GM18526 (cell line): ENCODE data around the gene ZNF518A.

ENCODE experiments used
- POLR2A ChIP-seq: IDR thresholded peaks from 3 replicates; pipeline ENCODE4 v1.6.1; 2011; ENCODE audit not compliant: insufficient read length; ENCODE audit errors: extremely low read depth

ZNF518A gene, protein sequence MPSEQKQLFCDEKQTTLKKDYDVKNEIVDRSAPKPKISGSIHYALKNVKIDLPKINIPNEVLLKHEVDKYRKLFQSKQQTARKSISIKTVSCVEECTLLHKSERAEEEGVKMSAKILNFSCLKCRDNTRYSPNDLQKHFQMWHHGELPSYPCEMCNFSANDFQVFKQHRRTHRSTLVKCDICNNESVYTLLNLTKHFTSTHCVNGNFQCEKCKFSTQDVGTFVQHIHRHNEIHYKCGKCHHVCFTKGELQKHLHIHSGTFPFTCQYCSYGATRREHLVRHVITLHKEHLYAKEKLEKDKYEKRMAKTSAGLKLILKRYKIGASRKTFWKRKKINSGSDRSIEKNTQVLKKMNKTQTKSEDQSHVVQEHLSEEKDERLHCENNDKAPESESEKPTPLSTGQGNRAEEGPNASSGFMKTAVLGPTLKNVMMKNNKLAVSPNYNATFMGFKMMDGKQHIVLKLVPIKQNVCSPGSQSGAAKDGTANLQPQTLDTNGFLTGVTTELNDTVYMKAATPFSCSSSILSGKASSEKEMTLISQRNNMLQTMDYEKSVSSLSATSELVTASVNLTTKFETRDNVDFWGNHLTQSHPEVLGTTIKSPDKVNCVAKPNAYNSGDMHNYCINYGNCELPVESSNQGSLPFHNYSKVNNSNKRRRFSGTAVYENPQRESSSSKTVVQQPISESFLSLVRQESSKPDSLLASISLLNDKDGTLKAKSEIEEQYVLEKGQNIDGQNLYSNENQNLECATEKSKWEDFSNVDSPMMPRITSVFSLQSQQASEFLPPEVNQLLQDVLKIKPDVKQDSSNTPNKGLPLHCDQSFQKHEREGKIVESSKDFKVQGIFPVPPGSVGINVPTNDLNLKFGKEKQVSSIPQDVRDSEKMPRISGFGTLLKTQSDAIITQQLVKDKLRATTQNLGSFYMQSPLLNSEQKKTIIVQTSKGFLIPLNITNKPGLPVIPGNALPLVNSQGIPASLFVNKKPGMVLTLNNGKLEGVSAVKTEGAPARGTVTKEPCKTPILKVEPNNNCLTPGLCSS (N-terminal part only)

DNA sequence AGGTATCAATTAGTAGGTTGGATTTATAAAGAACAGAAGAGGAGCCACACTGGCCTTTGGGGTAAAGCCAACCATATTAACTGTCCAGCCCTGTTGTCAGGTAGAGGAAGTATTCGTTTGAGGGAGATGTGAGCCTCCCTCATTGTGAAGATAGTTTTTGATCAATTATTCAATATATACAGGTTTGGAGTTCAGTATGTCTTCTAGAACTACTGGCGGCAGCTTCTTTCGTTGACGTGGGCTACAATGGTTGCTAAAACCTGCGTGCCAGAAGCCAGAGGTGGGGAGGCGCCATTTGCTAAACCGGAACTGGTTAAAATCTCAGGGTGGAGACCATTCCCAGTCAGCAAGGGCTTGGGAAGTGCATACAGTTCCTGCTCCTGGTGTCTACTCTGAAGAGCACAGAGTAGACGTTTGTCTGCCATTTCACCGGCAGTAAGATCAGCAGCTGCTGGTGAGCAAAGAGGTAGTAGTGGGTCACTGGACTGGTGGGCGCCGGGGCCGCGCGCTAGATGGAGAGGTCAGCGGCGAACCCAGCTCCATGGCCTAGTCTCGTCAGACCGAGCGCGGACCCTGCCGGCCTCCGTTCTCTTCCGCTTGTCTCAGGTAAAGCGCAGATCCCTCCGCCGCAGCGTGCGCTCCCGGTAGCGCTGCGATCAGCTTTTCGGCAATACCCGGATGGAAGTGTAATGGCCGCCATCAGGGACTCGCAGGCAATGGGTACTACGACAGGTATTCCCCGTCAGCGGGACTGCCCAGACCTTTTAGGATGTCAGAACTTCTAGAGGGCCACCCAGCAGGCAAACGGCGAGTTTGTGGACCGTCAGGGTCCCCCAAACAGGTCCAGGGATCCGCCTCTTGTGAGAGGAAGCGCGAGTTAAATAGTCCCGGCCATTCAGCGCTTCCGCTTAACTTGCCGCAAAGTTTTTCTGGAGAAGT lies at the start of gene ZNF518A:
Gene ZNF518A (plus strand): TSS at position 911 of the 939 bp plus-strand sequence. CDS start 26,026 bp downstream, outside the sequence.
- peak; percentile 83 for TF ChIP-seq POLR2A

DNA sequence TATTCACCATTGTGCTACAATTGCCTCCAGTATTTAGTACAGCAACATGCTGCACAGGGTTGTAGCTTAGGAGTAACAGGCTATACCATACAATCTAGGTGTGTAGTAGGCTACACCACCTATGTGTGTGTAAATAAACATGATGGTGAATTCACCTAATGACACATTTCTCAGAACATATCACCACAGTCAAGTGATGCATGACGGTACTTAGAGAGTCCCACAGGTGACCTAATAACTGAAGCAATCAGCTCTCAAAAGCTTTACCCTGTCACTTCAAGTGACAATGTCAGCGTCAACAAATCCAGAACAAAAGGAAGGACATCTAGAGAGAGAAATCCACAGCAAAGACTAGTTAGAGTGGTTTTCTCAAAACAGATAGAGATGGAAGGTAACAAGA lies 47.9 kb upstream of the ZNF518A start:
- no peak for TF ChIP-seq POLR2A

DNA sequence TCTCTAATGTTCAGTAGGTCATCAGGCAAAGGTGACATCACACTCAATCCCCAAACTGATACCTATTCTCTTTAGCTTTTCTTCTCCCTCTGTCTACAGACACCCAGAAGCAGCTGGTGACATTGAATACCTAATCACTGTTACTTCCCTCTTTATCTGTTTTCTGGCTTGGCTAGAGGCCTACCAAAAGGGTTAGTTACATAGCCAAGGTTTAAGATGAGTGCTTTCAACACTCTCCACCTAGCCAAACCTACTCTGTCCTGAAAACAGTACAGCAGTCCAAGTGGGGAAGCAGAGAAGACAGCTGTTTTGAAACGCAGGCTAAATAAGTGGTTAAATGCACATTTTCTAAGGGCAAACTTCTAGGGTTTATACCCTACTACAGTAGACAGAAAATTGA lies 47.3 kb upstream of the ZNF518A start:
- TF ChIP-seq POLR2A: no peak

DNA sequence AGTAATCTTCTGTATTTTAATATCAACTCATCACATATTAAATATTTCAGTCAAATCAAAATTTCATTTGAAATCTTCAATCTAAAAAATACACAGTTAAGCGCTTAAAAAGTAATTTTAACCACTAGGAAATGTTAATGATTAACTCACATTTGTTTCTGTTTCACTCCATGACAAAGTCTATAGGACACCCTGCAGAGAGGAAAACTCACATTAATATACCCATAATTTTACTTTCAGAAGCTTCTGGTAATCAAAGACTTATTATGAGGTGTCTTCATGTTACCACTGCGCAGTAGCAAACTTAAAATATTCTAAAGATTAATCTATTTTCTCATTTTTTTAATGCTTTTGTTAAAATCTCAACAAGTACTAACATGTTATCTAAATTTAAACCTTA lies 41.0 kb upstream of the ZNF518A start:
- TF ChIP-seq POLR2A: no peak

DNA sequence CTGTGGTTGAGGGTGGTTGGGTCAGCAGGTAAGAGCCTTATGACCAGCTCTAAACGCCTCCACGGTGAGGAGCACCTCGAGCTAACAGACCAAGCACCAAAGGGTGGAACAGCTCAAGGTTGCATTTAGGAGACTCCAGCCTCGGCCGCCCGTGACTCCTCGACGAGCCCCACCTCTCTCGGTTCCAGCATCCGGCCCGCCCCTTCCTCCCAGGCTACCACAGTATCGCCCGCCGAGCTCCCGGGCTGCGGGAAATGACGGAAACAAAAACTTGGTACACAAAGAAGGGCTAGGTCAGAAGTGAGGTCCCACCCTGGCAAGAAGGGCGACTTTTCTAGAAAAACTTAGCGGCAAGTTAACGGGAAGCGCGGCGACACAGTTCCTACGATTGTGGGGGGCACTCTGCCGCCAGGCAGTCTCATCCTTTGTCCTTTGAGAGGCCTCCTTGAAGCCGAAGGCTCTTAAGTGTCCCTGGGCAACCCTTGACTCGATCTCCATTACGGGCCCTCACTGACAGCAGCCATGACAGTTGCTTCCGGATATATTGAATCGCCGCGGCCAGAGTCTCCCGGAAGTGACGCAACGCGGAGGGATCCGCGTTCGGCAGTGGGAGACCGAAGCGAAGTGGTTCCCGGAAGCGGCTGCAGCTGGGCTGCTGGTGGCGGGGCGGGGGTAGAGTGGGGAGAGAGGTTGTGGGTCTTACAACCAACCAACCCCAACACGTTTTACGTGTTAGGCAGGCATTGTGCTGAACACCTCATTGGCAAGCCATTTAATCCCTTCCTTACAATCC lies 40.2 kb upstream of the ZNF518A start:
- TF ChIP-seq POLR2A: peak; percentile 90

DNA sequence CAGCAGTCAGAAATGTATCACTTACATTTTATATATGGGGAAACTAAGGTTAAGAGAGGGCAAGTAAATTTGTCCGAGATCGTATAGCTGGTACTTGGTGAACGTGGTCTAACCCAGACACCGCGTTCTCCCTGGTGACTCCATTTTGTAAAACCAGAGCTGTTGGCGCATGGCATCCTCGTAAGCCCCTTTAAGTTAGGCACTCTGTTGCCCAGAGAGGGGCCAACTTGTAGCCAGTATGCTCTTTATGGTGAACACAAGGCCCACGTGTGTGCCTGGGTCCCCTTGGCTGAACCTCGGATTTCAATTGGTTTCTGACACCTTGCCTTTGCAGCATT lies 39.7 kb upstream of the ZNF518A start:
- no peak for TF ChIP-seq POLR2A

DNA sequence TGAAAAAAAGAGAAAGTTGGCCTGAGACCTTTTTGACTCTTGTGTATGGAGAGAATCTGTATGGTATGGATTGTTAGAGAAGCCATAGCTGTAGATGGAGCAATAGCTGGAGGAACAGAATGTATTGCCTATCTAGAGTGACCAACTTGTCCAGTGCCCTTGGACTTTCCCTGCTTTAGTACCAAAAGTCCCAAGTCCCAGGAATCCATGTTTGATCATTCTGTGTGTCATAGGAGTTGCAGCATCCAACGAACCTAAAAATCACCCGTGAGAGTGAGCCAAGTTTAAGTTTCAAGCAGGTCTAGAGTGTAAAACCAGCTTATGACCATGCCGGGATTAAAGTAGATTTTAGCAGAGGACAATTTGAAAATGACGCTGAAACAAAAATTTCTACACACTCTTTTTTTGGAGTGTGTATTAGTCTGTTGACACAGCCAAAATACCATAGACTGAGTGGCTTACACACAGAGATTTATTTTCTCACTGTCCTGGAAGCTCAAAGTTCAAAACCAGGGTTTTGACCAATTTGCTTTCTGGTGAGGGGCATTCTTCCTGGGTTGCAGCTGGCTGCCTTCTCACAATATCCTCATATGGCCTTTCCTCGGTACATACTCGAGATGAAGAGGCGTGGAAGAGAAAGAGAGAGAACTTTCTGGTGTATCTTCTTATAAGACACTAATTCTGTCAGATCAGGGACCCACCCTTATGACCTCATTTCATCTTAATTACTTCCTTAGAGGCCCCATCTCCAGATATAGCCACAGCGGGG lies 36.9 kb upstream of the ZNF518A start:
- no peak for TF ChIP-seq POLR2A

DNA sequence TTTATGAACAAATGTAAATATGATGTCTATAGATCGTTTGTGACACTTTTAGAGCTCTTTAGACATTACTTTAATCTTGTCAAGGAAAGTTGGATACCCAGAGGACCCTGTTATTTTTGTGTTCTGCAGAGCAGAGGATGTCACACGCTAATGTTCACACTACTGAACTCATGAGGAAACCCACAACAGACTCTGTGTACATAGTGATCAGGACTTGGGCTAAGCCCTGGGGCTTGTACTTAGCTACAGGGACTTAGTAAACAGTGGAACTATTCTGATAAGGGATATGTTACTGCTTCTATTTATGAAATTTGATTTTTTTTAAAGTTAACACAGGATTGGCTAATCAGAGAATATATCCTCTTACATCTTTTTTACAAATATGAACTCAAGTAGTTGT lies 36.1 kb upstream of the ZNF518A start:
- no peak for TF ChIP-seq POLR2A

DNA sequence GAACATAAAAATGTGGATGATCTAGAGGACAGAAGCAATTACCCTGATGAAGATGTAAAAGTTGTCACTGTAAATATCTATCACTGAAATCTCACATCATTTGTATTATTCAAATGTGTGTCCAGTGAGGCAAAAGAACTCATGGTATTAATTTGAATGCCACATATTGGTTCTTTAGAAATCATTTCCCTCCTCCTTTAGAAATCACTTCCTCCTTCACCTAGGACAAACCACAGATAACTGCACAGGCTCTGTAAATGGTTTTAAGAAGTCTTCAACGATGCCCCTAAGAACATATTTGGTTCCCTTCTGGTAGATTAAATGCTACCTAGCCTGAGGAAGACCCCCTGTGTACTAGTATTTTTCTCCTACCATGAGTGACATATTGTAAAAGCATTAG lies 33.1 kb upstream of the ZNF518A start:
- TF ChIP-seq POLR2A: no peak

DNA sequence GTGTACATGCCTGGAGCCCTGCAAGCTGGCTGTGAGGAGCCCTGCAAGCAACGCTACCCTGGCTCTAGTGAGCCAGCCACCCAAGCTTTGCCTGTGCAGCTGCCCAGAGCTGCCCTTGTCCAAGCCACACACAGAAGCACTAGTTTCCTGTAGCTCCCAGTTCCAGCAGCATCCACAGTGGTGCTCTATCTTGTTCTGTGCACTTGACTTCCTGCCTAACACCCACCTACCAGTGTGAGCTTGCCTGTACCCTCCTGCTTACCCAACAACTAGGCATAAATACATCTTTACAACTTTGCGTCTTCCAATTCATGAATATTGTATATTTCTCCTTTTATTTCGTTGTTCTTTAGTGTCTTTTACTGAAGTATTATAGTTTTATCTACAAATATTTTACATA lies 32.2 kb upstream of the ZNF518A start:
- no peak for TF ChIP-seq POLR2A

DNA sequence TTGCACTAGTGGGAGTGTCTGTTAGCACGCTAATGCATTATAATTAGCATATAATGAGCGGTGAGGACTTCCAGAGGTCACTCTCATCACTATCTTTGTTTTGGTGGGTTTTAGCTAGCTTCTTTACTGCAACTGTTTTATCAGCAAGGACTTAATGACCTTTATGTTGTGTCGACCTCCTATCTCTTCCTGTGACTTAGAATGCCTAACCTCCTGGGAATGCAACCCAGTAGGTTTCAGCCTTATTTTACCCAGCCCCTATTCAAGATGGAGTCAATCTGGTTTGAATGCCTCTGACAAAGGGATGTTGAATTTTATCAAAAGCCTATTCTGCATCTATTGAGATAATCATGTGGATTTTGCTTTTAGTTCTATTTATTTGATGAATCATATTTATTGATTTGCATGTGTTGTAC lies 22.5 kb upstream of the ZNF518A start:
- no peak for TF ChIP-seq POLR2A

DNA sequence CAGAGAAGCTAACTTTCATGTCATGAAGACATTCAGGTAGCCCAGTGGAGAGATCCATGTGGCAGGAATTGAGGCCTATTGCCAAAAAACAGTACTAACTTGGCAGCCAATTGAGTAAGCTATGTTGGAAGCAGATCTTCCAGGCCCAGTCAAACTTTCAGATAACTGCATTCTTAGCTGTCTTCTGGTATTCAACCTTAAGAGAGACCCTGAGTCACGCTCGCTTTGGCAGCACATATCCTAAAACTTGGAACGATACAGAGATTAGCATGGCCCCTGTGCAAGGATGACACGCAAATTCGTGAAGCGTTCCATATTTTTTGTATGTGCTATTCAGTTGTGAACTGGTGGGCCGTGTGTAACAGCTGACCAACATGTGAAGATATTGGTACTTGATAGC lies 17.6 kb upstream of the ZNF518A start:
- no peak for TF ChIP-seq POLR2A

DNA sequence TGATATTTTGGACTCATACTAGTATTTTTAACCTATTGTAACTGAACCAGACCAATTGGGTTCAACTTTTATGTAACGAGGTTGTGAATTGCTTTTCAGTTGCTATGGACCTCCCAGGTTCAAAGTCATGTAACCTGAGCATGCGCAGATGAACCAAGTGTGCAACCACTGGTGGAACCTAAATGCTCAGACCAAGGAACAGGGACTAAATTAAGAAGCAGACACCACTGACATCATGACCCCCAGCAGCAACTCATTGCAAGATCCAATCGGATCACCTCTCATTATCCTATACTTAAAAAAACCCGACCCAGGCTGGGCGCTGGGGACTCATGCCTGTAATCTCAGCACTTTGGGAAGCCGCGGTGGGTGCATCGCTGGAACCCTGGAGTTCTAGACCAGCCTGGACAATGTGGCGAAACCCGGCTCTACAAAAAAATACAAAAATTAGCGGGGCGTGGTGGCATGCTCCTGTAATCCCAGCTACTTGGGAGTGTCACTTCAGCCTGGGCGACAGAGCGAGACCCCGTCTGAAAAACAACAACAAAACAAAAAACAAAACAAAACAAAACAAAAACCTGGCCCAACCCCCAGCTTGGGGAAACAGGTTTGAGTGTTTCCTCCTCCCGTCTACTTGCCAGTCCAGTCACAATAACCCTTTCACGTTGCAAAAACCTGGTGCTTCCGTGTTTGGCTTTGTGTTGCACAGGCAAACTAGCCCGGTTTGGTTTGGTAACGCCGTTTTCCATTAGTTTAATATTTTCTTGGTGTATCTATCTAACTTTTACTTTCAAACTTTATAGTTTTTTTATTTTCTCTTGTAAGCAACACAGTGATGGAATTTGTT lies 11.3 kb upstream of the ZNF518A start:
- TF ChIP-seq POLR2A: no peak

DNA sequence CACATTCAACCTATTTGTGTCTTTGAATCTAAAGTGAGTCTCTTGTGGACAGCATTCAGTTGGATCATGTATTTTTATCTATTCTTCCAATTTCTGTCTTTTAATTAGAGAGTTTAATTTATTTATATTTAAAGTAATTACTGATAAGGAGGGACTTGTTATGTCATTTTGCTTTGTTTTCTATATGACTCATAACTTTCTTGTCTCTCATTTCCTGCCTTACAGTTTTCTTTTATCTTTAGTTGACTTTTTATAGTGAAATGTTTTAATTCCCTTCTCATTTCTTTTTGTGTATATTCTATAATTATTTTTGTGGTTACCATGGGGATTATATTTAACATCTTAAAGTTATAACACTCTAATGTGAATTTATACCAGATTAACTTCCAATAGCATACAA lies 7.3 kb upstream of the ZNF518A start:
- no peak for TF ChIP-seq POLR2A
